NCI-H2227 (cell line): ENCODE measurements around the gene TRIM25.
"Not testable (repeated sequence)": the region's sequence is repeated elsewhere in the genome, so short reads cannot be mapped to it uniquely, and the experiment has no call there.

Experiments
- DNase-seq: peaks from one replicate; lab custom pipeline; 2025; ENCODE audit not compliant: unreplicated experiment; lab: John Stamatoyannopoulos, UW

The TRIM25 gene

GRCh38 chr17:56913867-56914580 is at the start of gene TRIM25:
Gene TRIM25, minus strand, starts transcription at chr17:56914049. Its CDS starts 61 bp downstream, at chr17:56913988.
- DNase-seq: peak; percentile 88

DNA sequence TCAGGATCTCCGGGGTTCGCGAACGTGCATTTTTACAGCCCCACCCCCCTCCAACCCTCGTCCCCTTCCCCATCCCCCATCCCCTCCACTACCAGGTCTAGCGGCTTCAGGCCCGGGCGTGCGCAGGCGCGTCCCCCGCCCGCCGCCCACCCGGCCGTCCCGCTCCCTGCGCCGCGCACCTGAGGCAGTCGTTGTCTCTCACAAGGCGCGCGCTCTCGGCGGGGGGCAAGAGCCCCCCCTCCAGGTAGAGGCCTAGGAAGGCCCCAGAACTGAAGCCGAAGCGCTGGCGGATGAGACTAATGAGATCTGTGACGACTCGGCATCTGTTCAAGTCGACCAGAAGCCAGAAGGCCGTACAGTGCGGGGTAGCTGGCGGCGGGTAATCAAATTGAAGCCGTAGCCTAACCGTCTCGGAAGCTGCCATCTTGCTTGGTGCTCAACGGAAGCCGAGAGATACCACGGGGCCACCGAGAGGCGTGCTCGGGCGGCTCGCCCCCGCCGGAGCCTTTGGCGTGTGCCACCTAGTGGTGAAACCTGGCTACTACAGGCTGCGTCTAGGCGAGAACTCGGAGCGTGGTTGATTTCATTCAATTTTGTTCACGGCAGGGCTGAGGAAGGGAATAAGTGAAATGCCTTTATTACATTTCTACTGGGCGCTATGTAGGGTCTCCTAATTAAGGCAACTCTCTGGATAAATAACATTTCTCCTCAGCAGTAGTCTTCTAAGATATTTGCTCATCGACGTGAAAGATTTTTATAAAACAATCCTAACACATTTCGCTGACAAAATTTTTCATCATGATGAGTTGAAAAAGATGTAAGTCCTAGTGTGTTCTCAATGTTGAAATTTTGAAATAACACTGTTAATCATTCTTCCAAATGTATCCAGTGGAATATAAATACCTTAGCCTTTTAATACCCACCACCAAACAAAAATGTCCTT is 47.0 kb upstream of the TRIM25 start, which contains the start of gene COIL:
Gene COIL, minus strand, starts transcription at position 455 of the 943 bp plus-strand sequence. Its CDS starts 31 bp downstream, at position 424.
- DNase-seq: peak; percentile 98

- DNase-seq: no peak
These were observed 43.1 kb upstream of the TRIM25 start for GRCh38 chr17:56956992-56957391.

- DNase-seq: no peak
These were observed 35.7 kb upstream of the TRIM25 start for GRCh38 chr17:56949595-56949994.

GRCh38 chr17:56948491-56948890 is 34.6 kb upstream of the TRIM25 start:
- DNase-seq: no peak

GRCh38 chr17:56947741-56948140 is 33.9 kb upstream of the TRIM25 start:
- no peak for DNase-seq

- DNase-seq: no peak
These were observed 32.2 kb upstream of the TRIM25 start for GRCh38 chr17:56945938-56946505.

- DNase-seq: no peak
These were observed 29.8 kb upstream of the TRIM25 start for GRCh38 chr17:56943505-56944125.

- peak; percentile 78 for DNase-seq
These were observed 26.1 kb upstream of the TRIM25 start for GRCh38 chr17:56939869-56940484.

DNA sequence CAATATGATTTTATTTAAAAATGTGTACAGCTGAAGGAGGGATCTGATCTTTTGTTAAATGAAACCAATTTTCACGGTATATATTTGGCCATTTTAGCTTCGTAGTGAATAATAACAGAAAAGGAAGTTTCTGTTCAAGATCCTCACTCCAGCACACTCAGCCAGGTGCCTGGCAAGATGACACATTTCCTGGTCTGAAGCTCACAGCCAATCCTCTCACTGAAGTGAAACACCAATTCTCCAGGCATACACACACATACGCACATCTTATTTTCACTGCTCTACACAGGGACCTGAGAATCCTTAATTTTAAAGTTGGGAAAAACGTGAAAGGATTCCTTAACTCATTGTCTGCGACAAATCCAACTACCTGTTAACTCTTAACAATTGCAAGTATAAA is 24.4 kb upstream of the TRIM25 start:
- DNase-seq: not testable (repeated sequence)

DNA sequence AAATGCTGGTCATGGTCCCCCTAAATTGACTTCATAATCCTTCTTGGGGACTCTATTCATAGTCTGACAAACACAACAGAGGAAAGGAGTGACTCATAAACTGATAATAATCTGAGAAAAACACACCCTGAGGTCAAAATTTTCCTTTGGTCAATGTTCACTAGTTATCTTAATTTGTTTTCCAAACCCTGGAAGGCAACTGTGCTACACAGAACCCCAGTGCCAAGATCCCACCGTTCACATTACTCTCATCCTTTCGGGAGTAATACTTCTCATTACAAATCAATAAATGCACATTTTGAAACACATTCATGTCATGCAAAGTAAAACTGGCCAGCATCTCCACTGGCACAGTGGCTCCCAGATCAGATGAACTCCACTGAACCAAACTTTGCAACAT is 23.8 kb upstream of the TRIM25 start:
- no peak for DNase-seq

- DNase-seq: no peak
These were observed 23.0 kb upstream of the TRIM25 start for GRCh38 chr17:56936697-56937322.

DNA sequence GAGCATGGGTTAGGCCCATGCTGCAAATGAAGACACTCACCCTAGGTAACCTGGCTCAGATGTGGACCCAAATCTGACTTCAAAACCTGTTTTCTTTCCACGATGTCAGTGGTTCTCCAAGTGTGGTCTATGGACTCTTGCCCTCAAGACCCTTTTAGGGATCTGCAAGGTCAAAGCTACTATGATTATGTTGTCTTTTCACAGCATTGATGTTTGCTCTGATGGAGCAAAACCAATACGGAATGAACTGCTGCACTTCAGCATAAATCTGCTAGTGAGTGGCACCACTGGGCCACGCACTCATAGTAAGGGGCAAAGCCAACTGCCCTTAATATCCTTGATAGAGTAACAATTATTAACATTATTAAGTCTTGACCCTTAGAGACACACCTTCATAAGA is 21.6 kb upstream of the TRIM25 start:
- DNase-seq: no peak

- DNase-seq: no peak
These were observed 20.4 kb upstream of the TRIM25 start for GRCh38 chr17:56934280-56934679.

- DNase-seq: no peak
These were observed 20.0 kb upstream of the TRIM25 start for GRCh38 chr17:56933868-56934267.

DNA sequence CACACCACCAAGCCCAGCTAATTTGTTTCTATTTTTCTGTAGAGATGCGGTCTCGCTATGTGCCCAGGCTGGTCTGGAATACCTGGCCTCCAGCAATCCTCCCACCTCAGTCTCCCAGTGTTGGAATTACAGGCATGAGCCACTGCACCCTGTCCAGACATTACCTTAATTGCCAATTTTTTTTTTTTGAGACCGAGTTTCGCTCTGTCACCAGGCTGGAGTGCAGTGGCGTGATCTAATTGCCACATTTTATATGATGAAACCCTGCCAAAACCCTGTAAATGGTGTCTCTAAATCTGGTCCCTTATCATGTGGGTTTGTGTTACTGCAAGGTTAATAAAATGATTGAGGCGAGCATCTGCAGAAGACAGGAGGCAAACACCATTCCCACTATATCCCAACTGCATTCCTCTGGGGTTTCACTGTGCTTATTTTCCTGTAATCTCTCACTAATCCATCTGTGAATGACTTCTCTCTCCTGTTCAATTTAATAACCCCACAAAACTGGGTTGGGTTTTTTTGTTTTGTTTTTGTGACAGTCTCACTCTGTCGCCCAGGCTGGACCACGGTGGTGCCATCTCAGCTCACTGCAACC is 19.4 kb upstream of the TRIM25 start:
- DNase-seq: no peak

GRCh38 chr17:56930739-56931337 is 17.0 kb upstream of the TRIM25 start:
- DNase-seq: no peak

DNA sequence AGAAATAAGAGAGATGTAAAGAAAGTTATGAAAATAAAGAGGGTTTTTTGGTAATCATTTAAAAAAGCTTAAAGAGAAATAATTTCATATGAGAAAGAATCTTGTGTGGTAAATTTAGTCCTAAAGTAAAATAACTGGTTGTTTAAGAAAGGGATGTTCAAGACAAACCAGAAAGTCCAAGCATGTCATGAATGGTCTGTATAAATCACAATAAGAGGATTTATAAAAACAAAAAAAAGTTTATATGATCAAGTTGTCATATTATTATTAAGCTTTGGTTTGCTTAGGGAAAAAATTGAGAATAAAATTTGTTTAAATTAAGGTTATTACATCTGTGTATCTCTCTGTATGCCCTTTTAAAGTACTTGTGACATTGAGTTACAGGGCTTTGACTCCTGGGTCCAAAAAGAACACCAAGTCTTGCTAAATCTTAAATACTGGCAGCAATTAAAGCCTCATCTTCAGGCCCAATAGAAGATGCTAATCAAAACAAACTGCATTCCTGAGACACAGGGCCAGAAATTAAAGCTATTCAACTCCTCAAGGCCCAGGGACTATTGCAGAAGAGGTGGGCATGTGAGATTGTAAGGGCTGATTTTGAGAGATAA is 15.6 kb upstream of the TRIM25 start:
- DNase-seq: peak; percentile 7

- DNase-seq: no peak
These were observed 14.7 kb upstream of the TRIM25 start for GRCh38 chr17:56928586-56928985.
